Measurements from ENCODE around the gene PALLD.

PALLD gene

GRCh38 chr4:168731706-168732414 lies 235.0 kb downstream of the PALLD start:
- in situ Hi-C loops (cut with MboI; ENCODE audit: low pct_unique_long_range_greater_than_20kb, low sequenced_read_pairs) = no loop called here
- DNase-seq = no peak

GRCh38 chr4:168732714-168733113 lies 235.9 kb downstream of the PALLD start:
- in situ Hi-C loops (cut with MboI; ENCODE audit: low pct_unique_long_range_greater_than_20kb, low sequenced_read_pairs) = no loop called here

GRCh38 chr4:168734703-168735678 lies 238.1 kb downstream of the PALLD start:
- DNase-seq = no peak
- in situ Hi-C loops (cut with MboI; ENCODE audit: low pct_unique_long_range_greater_than_20kb, low sequenced_read_pairs) = no loop called here

More at GRCh38 chr4:168732714-168733113, 235.9 kb downstream of the PALLD start:
- DNase-seq = no peak

GRCh38 chr4:168735735-168736134 lies 238.9 kb downstream of the PALLD start:
- in situ Hi-C loops (cut with MboI; ENCODE audit: low pct_unique_long_range_greater_than_20kb, low sequenced_read_pairs) = no loop called here
- DNase-seq = no peak

- in situ Hi-C loops (cut with MboI; ENCODE audit: low pct_unique_long_range_greater_than_20kb, low sequenced_read_pairs) = no loop called here
- no peak for DNase-seq
Observed at GRCh38 chr4:168736860-168737805, 240.3 kb downstream of the PALLD start.

GRCh38 chr4:168737806-168738172 lies 240.9 kb downstream of the PALLD start:
- no peak for DNase-seq
- in situ Hi-C loops (cut with MboI; ENCODE audit: low pct_unique_long_range_greater_than_20kb, low sequenced_read_pairs) = no loop called here

- in situ Hi-C loops (cut with MboI; ENCODE audit: low pct_unique_long_range_greater_than_20kb, low sequenced_read_pairs) = no loop called here
- DNase-seq = no peak
Observed at GRCh38 chr4:168739886-168740285, 243.0 kb downstream of the PALLD start.

GRCh38 chr4:168740691-168741090 lies 243.8 kb downstream of the PALLD start:
- no peak for DNase-seq
- in situ Hi-C loops (cut with MboI; ENCODE audit: low pct_unique_long_range_greater_than_20kb, low sequenced_read_pairs) = no loop called here

- no peak for DNase-seq
- in situ Hi-C loops (cut with MboI; ENCODE audit: low pct_unique_long_range_greater_than_20kb, low sequenced_read_pairs) = no loop called here
Observed at GRCh38 chr4:168741281-168742173, 244.7 kb downstream of the PALLD start.

GRCh38 chr4:168743131-168743530 lies 246.3 kb downstream of the PALLD start:
- in situ Hi-C loops (cut with MboI; ENCODE audit: low pct_unique_long_range_greater_than_20kb, low sequenced_read_pairs) = no loop called here
- no peak for DNase-seq

GRCh38 chr4:168743601-168744000 lies 246.7 kb downstream of the PALLD start:
- DNase-seq = no peak
- in situ Hi-C loops (cut with MboI; ENCODE audit: low pct_unique_long_range_greater_than_20kb, low sequenced_read_pairs) = no loop called here

GRCh38 chr4:168744021-168744420 lies 247.2 kb downstream of the PALLD start:
- DNase-seq = no peak
- in situ Hi-C loops (cut with MboI; ENCODE audit: low pct_unique_long_range_greater_than_20kb, low sequenced_read_pairs) = no loop called here

GRCh38 chr4:168748807-168749206 lies 252.0 kb downstream of the PALLD start:
- in situ Hi-C loops (cut with MboI; ENCODE audit: low pct_unique_long_range_greater_than_20kb, low sequenced_read_pairs) = no loop called here
- DNase-seq = no peak

- in situ Hi-C loops (cut with MboI; ENCODE audit: low pct_unique_long_range_greater_than_20kb, low sequenced_read_pairs) = no loop called here
- DNase-seq = no peak
Observed at GRCh38 chr4:168751263-168752225, 254.7 kb downstream of the PALLD start.

- in situ Hi-C loops (cut with MboI; ENCODE audit: low pct_unique_long_range_greater_than_20kb, low sequenced_read_pairs) = no loop called here
- DNase-seq = no peak
Observed at GRCh38 chr4:168755598-168756477, 259.0 kb downstream of the PALLD start.

- no peak for DNase-seq
- in situ Hi-C loops (cut with MboI; ENCODE audit: low pct_unique_long_range_greater_than_20kb, low sequenced_read_pairs) = no loop called here
Observed at GRCh38 chr4:168757500-168757899, 260.6 kb downstream of the PALLD start.

Data from KBM-7 (cell line).